ENCODE results near the gene LAPTM4A.

The LAPTM4A gene

GRCh38 chr2:20073460-20073859 is 22.0 kb upstream of the LAPTM4A start:
- H3K27ac ChIP-seq = no peak overlapping the region
- no peak for TF ChIP-seq CTCF (conservative IDR thresholded peaks at IDR 0.05)
- TF ChIP-seq ZFX (IDR thresholded peaks at IDR 0.05) = no peak

GRCh38 chr2:20072436-20073158 is 21.2 kb upstream of the LAPTM4A start:
- TF ChIP-seq CTCF (conservative IDR thresholded peaks at IDR 0.05) (no peak), ZFX (IDR thresholded peaks at IDR 0.05) (no peak)
- no peak overlapping the region for H3K27ac ChIP-seq

- no peak for TF ChIP-seq CTCF (conservative IDR thresholded peaks at IDR 0.05)
- no peak for TF ChIP-seq ZFX (IDR thresholded peaks at IDR 0.05)
- H3K27ac ChIP-seq = no peak overlapping the region
Observed at GRCh38 chr2:20071397-20072383, 20.3 kb upstream of the LAPTM4A start.

- no peak overlapping the region for H3K27ac ChIP-seq
Observed at GRCh38 chr2:20069756-20070155, 18.3 kb upstream of the LAPTM4A start.

GRCh38 chr2:20067992-20068584 is 16.7 kb upstream of the LAPTM4A start:
- TF ChIP-seq ZFX (IDR thresholded peaks at IDR 0.05) (no peak), CTCF (conservative IDR thresholded peaks at IDR 0.05) (no peak)
- H3K27ac ChIP-seq = no peak overlapping the region

More at GRCh38 chr2:20069756-20070155, 18.3 kb upstream of the LAPTM4A start:
- TF ChIP-seq ZFX (IDR thresholded peaks at IDR 0.05) = no peak
- no peak for TF ChIP-seq CTCF (conservative IDR thresholded peaks at IDR 0.05)

- H3K27ac ChIP-seq = no peak overlapping the region
- TF ChIP-seq CTCF (conservative IDR thresholded peaks at IDR 0.05) (no peak), ZFX (IDR thresholded peaks at IDR 0.05) (no peak)
Observed at GRCh38 chr2:20065885-20066602, 14.6 kb upstream of the LAPTM4A start.
